Caco-2 (cell line): ENCODE results near the gene CCR5AS.

Experiments
- BruUV-seq: library from RNA; stranded (reverse); fragments of 400-500 nt; replicated peaks from 2 replicates; lab custom pipeline; 2021; lab: Mats Ljungman, UMichigan
- CTCF ChIA-PET: fragments of 300-600 bp; sonication (Branson Sonifier 250); formaldehyde crosslinking; loops from one replicate; lab custom pipeline; 2022; ENCODE audit warnings: antibody characterized with exemption; lab: Charles Lee
- POLR2A ChIA-PET: fragments of 300-600 bp; sonication (Branson Sonifier 250); formaldehyde crosslinking; loops from one replicate; lab custom pipeline; 2022; ENCODE audit warnings: antibody characterized with exemption; lab: Charles Lee
- DNase-seq, 2 experiments: peaks; one replicate each; pipeline versions ENCODE4 v3.0.0 to v3.0.0-alpha.2; 2020 to 2022
- H3K27me3 ChIP-seq: replicated peaks from 2 replicates; pipeline ENCODE4 v1.6.0; 2011; ENCODE audit warnings: low read length; ENCODE audit not compliant: control insufficient read depth, insufficient read depth
- H3K36me3 ChIP-seq: 2 replicates; pipeline ENCODE4 v1.5.1; 2011; ENCODE audit warnings: low read length; ENCODE audit not compliant: control insufficient read depth, insufficient read depth
- H3K4me1 ChIP-seq: fragments of 250-450 bp; sonication (Bioruptor Pico); 2 replicates; pipeline ENCODE4 v1.5.1; 2020; ENCODE audit warnings: mild to moderate bottlenecking
- H3K4me3 ChIP-seq: 2 replicates; pipeline ENCODE4 v1.5.1; 2011; ENCODE audit warnings: low read depth, mild to moderate bottlenecking, control low read depth, low read length
- H3K9me3 ChIP-seq: fragments of 250-450 bp; sonication (Bioruptor Pico); 2 replicates; pipeline ENCODE4 v1.5.1; 2020; ENCODE audit warnings: mild to moderate bottlenecking, moderate library complexity
- H3K27ac Mint-ChIP-seq: one replicate; pipeline ENCODE4 v1.8.0; 2022; ENCODE audit warnings: mixed read lengths; ENCODE audit not compliant: unreplicated experiment
- H3K27me3 Mint-ChIP-seq: one replicate; pipeline ENCODE4 v1.8.0; 2022; ENCODE audit warnings: mixed read lengths; ENCODE audit not compliant: insufficient read depth, unreplicated experiment
- H3K36me3 Mint-ChIP-seq: one replicate; pipeline ENCODE4 v1.8.0; 2022; ENCODE audit warnings: mild to moderate bottlenecking, mixed read lengths; ENCODE audit not compliant: insufficient read depth, unreplicated experiment
- H3K4me1 Mint-ChIP-seq: one replicate; pipeline ENCODE4 v1.8.0; 2022; ENCODE audit warnings: low read depth, mixed read lengths; ENCODE audit not compliant: unreplicated experiment
- H3K4me3 Mint-ChIP-seq: one replicate; pipeline ENCODE4 v1.8.0; 2022; ENCODE audit warnings: mild to moderate bottlenecking, moderate library complexity, mixed read lengths; ENCODE audit not compliant: unreplicated experiment
- H3K9me3 Mint-ChIP-seq: one replicate; pipeline ENCODE4 v1.8.0; 2022; ENCODE audit warnings: mixed read lengths; ENCODE audit not compliant: unreplicated experiment
- intact Hi-C: fragments of 100-400 bp; cut with micrococcal nuclease; formaldehyde crosslinking; loops from one replicate; pipeline ENCODE4 v1.10.0; 2022; ENCODE audit not compliant: unreplicated experiment
- TF ChIP-seq, protein P1 (sequence below), 2 experiments: fragments of 200-600 bp in 1 of 2; IDR thresholded peaks; 1 replicate in 1 of 2; 2 replicates in 1 of 2; pipeline versions ENCODE4 v1.5.1 to v1.8.0; 2011 to 2022; ENCODE audit warnings: antibody characterized with exemption in 1 of 2, control low read depth in 1 of 2, inconsistent platforms in 1 of 2, low read depth in 1 of 2, low read length in 1 of 2, mild to moderate bottlenecking in 1 of 2, moderate library complexity in 1 of 2; ENCODE audit not compliant: insufficient read depth in 1 of 2, severe bottlenecking in 1 of 2, unreplicated experiment in 1 of 2

CCR5AS gene

DNA sequence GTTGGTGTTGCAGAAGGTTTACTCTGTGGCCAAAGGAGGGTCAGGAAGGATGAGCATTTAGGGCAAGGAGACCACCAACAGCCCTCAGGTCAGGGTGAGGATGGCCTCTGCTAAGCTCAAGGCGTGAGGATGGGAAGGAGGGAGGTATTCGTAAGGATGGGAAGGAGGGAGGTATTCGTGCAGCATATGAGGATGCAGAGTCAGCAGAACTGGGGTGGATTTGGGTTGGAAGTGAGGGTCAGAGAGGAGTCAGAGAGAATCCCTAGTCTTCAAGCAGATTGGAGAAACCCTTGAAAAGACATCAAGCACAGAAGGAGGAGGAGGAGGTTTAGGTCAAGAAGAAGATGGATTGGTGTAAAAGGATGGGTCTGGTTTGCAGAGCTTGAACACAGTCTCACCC, 32.1 kb downstream of the CCR5AS start:
- Histone ChIP-seq H3K9me3 (no peaks in the 10 kb centered on the region), H3K4me3 (no peak overlapping the region), H3K4me1 (peaks cover 14% of the 10 kb centered on the region; the same call in 1 of the 2 replicates), H3K27me3 (no peaks in the 10 kb centered on the region), H3K36me3 (no peaks in the 10 kb centered on the region)
- ChIA-PET POLR2A (no interaction called here), CTCF (interaction anchor here (0.9 kb wide), 1 partner anchor 135 kb away, joined by 3 read pairs; no protein-coding TSS in a partner anchor)
- Mint-ChIP-seq H3K4me1 (peaks cover 14% of the 10 kb centered on the region), H3K36me3 (no peaks in the 10 kb centered on the region), H3K27ac (no peak overlapping the region), H3K9me3 (no peaks in the 10 kb centered on the region), H3K4me3 (no peak overlapping the region), H3K27me3 (peaks cover 6% of the 10 kb centered on the region)
- DNase-seq, result no peak
- intact Hi-C loops, result loop anchor here (5.0 kb wide), 1 partner anchor 97 kb away; no protein-coding TSS in a partner anchor
- no TSS peak for BruUV-seq
- TF ChIP-seq, protein P1, sequence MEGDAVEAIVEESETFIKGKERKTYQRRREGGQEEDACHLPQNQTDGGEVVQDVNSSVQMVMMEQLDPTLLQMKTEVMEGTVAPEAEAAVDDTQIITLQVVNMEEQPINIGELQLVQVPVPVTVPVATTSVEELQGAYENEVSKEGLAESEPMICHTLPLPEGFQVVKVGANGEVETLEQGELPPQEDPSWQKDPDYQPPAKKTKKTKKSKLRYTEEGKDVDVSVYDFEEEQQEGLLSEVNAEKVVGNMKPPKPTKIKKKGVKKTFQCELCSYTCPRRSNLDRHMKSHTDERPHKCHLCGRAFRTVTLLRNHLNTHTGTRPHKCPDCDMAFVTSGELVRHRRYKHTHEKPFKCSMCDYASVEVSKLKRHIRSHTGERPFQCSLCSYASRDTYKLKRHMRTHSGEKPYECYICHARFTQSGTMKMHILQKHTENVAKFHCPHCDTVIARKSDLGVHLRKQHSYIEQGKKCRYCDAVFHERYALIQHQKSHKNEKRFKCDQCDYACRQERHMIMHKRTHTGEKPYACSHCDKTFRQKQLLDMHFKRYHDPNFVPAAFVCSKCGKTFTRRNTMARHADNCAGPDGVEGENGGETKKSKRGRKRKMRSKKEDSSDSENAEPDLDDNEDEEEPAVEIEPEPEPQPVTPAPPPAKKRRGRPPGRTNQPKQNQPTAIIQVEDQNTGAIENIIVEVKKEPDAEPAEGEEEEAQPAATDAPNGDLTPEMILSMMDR (IDR thresholded peaks at IDR 0.05; ENCODE audit: insufficient read depth in 1 of 2, low read depth in 1 of 2, low read length in 1 of 2, severe bottlenecking in 1 of 2, unreplicated experiment in 1 of 2), result no peak

DNA sequence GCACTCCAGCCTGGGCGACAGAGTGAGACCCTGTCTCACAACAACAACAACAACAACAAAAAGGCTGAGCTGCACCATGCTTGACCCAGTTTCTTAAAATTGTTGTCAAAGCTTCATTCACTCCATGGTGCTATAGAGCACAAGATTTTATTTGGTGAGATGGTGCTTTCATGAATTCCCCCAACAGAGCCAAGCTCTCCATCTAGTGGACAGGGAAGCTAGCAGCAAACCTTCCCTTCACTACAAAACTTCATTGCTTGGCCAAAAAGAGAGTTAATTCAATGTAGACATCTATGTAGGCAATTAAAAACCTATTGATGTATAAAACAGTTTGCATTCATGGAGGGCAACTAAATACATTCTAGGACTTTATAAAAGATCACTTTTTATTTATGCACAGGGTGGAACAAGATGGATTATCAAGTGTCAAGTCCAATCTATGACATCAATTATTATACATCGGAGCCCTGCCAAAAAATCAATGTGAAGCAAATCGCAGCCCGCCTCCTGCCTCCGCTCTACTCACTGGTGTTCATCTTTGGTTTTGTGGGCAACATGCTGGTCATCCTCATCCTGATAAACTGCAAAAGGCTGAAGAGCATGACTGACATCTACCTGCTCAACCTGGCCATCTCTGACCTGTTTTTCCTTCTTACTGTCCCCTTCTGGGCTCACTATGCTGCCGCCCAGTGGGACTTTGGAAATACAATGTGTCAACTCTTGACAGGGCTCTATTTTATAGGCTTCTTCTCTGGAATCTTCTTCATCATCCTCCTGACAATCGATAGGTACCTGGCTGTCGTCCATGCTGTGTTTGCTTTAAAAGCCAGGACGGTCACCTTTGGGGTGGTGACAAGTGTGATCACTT, 34.1 kb downstream of the CCR5AS start:
- Mint-ChIP-seq H3K4me1 (peaks cover 14% of the 10 kb centered on the region), H3K27ac (no peak overlapping the region), H3K9me3 (no peaks in the 10 kb centered on the region), H3K36me3 (no peaks in the 10 kb centered on the region), H3K27me3 (peaks cover 6% of the 10 kb centered on the region), H3K4me3 (no peak overlapping the region)
- peak in 1 of 2 experiments; percentile 33 for DNase-seq
- ChIA-PET POLR2A (no interaction called here), CTCF (interaction anchor here (0.6 to 3.0 kb wide), 6 partner anchors 75 to 434 kb away, joined by 3 to 11 read pairs (median 4); no protein-coding TSS in a partner anchor)
- no peak overlapping the region for H3K4me3 ChIP-seq
- intact Hi-C loops, result loop anchor here (1.0 to 2.0 kb wide), 4 partner anchors 79 to 284 kb away; no protein-coding TSS in a partner anchor
- peaks cover 14% of the 10 kb centered on the region; the same call in 1 of the 2 replicates for H3K4me1 ChIP-seq
- BruUV-seq, result no TSS peak
- no peaks in the 10 kb centered on the region for H3K9me3 ChIP-seq
- no peaks in the 10 kb centered on the region for H3K36me3 ChIP-seq
- TF ChIP-seq, protein P1 (IDR thresholded peaks at IDR 0.05; ENCODE audit: insufficient read depth in 1 of 2, low read depth in 1 of 2, low read length in 1 of 2, severe bottlenecking in 1 of 2, unreplicated experiment in 1 of 2), result peak; percentile 42 to 77
- H3K27me3 ChIP-seq, result no peaks in the 10 kb centered on the region

DNA sequence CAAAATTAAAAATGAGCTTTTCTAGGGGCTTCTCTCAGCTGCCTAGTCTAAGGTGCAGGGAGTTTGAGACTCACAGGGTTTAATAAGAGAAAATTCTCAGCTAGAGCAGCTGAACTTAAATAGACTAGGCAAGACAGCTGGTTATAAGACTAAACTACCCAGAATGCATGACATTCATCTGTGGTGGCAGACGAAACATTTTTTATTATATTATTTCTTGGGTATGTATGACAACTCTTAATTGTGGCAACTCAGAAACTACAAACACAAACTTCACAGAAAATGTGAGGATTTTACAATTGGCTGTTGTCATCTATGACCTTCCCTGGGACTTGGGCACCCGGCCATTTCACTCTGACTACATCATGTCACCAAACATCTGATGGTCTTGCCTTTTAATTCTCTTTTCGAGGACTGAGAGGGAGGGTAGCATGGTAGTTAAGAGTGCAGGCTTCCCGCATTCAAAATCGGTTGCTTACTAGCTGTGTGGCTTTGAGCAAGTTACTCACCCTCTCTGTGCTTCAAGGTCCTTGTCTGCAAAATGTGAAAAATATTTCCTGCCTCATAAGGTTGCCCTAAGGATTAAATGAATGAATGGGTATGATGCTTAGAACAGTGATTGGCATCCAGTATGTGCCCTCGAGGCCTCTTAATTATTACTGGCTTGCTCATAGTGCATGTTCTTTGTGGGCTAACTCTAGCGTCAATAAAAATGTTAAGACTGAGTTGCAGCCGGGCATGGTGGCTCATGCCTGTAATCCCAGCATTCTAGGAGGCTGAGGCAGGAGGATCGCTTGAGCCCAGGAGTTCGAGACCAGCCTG, 35.1 kb downstream of the CCR5AS start:
- H3K27me3 ChIP-seq, result no peaks in the 10 kb centered on the region
- H3K9me3 Mint-ChIP-seq, result no peaks in the 10 kb centered on the region
- no peaks in the 10 kb centered on the region for H3K9me3 ChIP-seq
- POLR2A ChIA-PET, result no interaction called here
- H3K4me1 ChIP-seq, result peaks cover 14% of the 10 kb centered on the region; the same call in 1 of the 2 replicates
- no TSS peak for BruUV-seq
- TF ChIP-seq, protein P1 (IDR thresholded peaks at IDR 0.05; ENCODE audit: insufficient read depth in 1 of 2, low read depth in 1 of 2, low read length in 1 of 2, severe bottlenecking in 1 of 2, unreplicated experiment in 1 of 2), result no peak
- intact Hi-C loops, result loop anchor here (1.0 to 2.0 kb wide), 5 partner anchors 78 to 283 kb away; partner anchors contain the start of gene CCR1
- H3K4me3 ChIP-seq, result no peak overlapping the region
- H3K36me3 Mint-ChIP-seq, result no peaks in the 10 kb centered on the region
- no peak for DNase-seq
- CTCF ChIA-PET, result interaction anchor here (0.6 to 3.0 kb wide), 7 partner anchors 75 to 433 kb away, joined by 3 to 11 read pairs (median 4); partner anchors contain the start of gene CCR1
- H3K27ac Mint-ChIP-seq, result no peak overlapping the region
- H3K4me3 Mint-ChIP-seq, result no peak overlapping the region
- peaks cover 14% of the 10 kb centered on the region for H3K4me1 Mint-ChIP-seq
- H3K36me3 ChIP-seq, result no peaks in the 10 kb centered on the region
- peaks cover 6% of the 10 kb centered on the region for H3K27me3 Mint-ChIP-seq
